Measurements from ENCODE around the gene SLC26A8.
"Not testable (repeated sequence)": the region's sequence is repeated elsewhere in the genome, so short reads cannot be mapped to it uniquely, and the experiment has no call there.

Gene SLC26A8

GRCh38 chr6:36050947-36051710 lies 26.7 kb upstream of the SLC26A8 start:
- DNase-seq, result no peak

- no peak for DNase-seq
These were observed 25.9 kb upstream of the SLC26A8 start for GRCh38 chr6:36050305-36050704.

GRCh38 chr6:36049582-36049981 lies 25.1 kb upstream of the SLC26A8 start:
- no peak for DNase-seq

DNA sequence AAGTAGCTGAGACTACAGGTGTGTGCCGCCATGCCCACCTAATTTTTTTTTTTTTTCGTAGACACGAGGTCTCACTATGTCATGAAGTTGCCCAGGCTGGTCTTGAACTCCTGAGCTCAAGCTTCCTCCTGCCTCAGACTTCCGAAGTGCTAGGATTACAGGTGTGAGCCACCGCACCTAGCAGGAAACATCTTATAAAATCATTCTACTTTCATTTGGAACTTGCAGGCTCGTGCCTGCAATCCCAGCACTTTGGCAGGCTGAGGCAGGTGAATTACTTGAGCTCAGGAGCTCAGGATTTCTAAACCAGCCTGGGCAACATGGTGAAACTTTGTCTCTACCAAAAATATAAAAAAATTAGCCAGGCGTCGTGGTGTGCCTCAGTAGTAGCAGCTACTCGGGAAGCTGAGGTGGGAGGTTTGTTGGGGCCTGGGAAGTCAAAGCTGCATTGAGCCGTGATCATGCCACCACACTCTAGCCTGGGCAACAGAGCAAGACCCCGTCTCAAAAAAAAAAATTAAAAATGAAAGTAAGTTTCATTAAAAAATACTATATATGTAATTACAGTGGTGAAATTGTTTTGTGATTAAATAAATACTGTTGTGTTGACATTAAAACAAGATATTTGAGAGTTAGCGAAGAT lies 18.3 kb upstream of the SLC26A8 start:
- DNase-seq, result no peak

DNA sequence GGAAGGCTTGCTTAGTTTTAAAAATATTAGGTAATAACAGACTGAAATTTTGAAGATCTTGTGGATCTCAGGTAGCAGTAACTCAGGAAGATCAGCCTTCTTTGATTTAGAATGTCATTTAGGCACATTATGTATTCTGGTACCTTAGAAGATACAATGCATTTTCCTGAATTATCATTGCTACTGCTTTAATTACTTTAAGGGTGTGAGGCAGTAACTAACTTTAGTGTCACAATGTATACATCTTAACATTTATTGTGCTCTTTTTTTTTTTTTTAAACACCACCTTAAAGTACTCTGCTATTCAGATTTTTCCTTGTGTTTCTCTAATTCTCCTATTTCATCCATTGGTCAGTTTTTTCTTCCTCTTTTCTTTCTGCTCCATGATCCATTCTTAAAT lies 16.5 kb upstream of the SLC26A8 start:
- no peak for DNase-seq

- DNase-seq, result no peak
These were observed 14.7 kb upstream of the SLC26A8 start for GRCh38 chr6:36039112-36039511.

DNA sequence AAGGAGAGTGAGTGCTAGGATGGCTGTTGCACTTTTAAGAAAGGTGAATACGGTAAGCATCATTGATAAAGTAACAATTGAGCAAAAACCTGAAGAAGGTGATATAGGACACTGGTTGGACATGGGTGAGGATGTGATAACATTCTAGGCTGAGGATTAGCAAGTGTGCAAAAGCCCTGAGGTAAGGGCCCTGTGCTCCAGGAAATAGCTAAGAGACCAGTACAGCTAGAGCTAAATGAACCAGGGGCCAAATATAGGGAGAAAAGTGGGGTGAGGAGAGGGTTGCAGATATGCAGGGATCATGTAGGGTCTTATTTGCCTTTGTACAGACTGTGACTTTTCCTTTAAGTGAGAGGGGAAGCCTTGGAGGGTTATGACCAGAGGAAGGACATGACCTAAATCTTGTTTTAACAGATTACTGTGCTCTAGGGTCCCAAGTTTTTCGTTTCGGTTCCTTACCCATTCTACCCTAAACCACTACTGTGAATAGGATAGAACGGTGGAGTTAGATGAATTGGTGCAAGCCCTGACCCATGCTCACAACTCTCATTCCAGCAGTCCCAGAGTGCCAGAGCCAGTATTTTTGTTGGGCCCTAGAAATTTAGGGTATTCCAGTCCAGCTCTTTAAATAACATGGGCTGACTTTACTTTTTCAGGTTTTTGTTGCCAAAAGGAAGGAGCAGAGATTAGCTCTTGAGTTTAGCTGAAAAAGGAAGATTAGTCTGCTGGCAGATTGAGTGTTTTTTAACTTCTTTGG lies 13.9 kb upstream of the SLC26A8 start:
- DNase-seq, result no peak

DNA sequence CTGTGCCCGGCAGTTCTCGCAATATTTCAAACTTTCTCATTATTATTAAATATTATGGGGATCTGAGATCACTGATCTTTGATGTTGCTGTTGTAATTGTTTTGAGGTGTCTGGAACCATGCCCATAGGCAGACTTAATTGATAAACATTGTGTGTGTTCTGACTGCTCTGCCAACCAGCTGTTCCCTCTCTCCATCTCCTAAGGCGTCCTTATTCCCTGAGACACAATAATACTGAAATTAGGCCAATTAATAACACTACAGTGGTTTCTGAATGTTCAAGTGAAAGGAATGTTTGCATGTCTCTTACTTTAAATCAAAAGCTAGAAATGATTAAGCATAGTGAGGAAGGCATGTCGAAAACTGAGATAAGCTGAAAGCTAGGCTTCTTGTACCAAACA lies 10.8 kb upstream of the SLC26A8 start:
- no peak for DNase-seq

- no peak for DNase-seq
These were observed 10.0 kb upstream of the SLC26A8 start for GRCh38 chr6:36034441-36034840.

DNA sequence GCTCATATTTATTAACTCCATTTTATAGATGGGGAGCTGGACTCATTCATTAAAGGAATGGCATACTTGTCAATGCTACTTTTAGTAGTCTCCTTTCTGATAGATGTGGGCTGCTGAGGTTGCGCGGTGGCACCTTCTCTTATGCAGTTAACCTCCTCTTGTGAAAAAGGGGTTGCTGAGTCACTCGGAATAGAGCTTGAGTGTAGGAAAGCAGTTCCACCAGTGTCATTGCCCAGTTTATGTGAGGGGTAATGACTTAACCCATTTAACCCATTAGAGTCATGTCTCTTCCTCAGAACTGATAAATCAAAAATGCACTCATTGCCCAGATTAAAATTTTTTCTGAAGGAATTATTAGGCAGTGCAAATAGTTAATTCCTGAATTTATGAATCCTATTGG lies 9.5 kb upstream of the SLC26A8 start:
- DNase-seq, result no peak

GRCh38 chr6:36033144-36033543 lies 8.7 kb upstream of the SLC26A8 start:
- DNase-seq, result not testable (repeated sequence)

GRCh38 chr6:36032261-36032660 lies 7.8 kb upstream of the SLC26A8 start:
- no peak for DNase-seq

DNA sequence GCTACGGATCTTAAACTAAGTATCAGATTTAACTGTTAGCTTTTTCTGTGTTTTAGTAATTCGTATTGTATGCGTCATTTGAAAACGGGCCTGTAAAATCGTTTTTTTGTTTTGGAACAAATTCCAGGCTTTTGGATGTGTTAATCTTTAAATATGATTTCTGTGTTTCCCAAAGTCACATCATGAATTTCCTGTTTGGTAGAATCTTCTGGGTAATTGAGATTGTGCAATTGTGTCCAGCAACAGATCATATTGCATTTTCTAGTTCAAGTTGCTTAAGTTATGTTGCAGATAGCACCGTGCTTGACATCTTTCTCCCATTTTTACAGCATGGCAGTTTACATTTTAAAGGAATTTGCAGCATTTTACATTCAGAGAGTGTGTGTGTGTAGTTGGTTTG lies 5.0 kb upstream of the SLC26A8 start:
- DNase-seq, result no peak

DNA sequence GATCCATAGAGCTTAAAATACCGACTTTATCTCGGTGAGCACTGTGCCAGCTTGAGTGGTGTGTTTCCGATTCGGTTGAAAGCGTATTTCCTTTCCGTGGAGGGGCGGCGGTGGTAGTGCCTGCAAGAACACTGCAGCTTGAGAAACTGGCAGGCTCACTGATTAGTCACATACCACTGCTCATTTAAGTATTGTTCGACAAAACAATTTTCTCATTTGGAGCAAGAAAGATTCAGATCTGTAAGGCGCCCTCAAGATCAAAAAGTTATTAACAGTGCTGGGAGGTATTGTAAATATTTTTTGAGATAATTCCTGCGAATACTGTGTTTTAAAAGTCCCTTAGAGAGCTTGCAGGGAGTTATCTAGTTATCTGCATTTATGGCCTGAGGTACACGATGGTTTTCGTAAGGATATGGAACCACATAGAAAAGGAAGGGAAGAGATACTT lies 4.5 kb upstream of the SLC26A8 start:
- no peak for DNase-seq

DNA sequence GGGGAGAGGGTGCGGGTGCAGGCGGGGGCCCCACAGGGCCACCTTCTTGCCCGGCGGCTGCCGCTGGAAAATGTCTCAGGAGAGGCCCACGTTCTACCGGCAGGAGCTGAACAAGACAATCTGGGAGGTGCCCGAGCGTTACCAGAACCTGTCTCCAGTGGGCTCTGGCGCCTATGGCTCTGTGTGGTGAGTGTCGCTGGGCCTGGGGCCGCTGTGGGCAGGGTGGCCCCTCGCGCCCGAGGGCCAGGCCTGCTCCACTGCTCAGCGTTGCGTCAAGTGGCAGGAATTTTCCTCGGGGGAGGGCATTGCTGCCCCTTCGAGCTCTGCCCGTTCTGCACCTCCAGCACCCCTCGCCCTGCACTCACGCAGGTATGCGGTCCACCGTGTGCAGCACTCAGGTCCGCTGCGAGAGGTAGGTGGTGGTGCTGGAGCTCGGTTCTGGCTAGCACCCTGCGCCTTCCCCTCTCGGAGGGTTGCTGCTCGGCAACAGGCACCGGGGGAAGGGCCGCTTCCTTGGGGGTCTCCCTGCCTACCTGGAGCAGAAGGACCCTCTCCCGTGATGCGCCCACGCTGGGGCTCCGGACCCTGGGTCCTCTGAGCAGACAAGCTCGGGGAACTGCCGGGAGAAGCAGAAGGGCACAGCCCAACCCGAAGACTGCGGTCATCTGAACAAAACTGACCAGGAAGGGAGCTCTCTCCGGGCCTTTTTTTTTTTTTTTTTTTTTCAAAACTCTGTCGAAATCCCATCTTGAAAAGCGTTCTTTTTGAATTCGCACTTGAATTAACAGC lies 3.8 kb upstream of the SLC26A8 start:
- no peak for DNase-seq

DNA sequence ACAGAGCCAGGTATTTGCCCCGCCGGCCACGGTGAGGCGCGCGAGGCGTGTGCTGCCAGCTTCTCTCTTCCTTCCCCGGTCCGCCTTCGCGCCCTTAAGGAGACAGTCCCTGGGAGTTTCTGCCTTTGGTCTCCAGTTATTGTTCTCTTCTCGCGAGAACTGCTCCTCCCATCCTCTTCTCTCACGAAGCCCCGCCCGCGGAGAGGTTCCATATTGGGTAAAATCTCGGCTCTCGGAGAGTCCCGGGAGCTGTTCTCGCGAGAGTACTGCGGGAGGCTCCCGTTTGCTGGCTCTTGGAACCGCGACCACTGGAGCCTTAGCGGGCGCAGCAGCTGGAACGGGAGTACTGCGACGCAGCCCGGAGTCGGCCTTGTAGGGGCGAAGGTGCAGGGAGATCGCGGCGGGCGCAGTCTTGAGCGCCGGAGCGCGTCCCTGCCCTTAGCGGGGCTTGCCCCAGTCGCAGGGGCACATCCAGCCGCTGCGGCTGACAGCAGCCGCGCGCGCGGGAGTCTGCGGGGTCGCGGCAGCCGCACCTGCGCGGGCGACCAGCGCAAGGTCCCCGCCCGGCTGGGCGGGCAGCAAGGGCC lies 3.2 kb upstream of the SLC26A8 start, which contains the start of gene MAPK14:
Gene MAPK14, plus strand, starts transcription at position 308 of the 587 bp plus-strand sequence. CDS start 350 bp downstream, outside the sequence.
- peak; percentile 96 for DNase-seq

GRCh38 chr6:36025932-36026327 lies 1.5 kb upstream of the SLC26A8 start:
- no peak for DNase-seq

GRCh38 chr6:36025260-36025931 lies 955 bp upstream of the SLC26A8 start:
- no peak for DNase-seq

DNA sequence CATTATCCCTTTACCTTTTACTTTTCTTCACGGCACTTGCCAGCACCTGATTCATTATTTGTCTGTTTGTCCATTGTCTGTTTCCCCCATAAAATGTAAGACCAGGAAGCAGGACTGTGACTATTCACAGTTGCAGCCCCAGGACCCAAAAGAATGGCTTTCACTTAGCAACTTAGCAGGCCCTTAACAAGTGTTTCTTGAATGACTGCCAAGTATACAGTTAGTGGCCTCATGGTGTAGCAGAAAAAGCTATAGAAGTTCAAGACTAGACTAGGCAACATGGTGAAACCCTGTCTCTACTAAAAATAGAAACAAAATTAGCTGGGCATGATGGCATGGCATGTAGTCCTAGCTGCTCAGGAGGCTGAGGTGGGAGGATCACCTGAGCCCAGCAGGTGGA lies 4.3 kb downstream of the SLC26A8 start:
- DNase-seq, result no peak

DNA sequence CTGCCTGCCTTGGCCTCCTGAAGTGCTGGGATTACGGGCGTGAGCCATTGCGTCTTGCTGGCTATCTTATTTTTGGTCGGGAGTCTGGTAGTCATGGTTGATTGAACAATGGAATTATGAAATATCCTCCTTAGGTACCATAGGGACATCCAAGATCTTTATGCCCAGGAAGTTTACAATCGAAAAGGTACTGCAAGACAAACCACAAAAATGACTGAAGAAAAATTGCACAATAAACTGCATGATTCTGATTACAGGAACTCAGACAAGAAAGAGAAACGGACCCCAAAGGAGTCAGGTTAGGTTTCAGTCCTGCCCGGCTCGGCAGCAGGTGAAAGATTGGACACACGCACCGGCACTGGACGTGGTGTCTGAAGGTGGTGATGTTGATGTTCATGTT lies 5.3 kb downstream of the SLC26A8 start:
- DNase-seq, result no peak

DNA sequence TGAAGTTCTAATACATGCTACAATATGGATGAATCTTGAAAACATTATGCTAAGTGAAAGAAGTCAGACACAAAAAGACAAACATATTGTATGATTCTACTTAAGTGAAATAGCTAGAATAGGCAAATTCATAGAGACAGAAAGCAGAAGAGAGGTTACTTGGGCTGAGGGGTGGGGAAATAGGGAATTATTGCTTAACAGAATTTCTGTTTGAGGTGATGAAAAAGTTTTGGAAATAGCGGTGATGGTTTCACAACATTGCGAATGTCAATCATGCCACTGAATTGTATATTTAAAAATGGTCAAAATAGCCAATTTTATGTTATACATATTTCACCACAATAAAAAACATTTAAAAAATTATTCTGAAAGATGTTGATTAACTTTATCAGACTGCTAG lies 6.1 kb downstream of the SLC26A8 start:
- no peak for DNase-seq

DNA sequence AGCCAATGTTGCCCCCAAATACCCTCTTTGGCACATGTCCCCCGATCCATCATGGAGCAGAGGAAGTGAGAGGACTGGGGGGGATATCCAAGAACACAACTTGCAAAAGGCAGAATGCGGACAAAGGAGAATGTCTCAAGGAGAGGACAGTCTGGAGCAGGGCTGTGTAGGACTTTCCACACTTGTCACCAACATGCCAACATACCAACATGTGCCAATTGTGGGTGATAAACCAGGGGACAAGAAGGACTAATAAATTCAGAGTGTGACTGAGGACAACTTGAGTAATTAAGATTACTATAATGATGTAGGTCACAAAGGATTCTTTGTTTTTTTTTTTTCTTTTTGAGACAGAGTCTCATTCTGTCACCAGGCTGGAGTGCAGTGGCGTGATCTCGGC lies 8.8 kb downstream of the SLC26A8 start:
- DNase-seq, result no peak
